Skeletal muscle satellite cell (primary cell): ENCODE measurements around the gene PLEKHA4.
"Not testable (repeated sequence)": the region's sequence is repeated elsewhere in the genome, so short reads cannot be mapped to it uniquely, and the experiment has no call there.

Experiments
- H3K27me3 ChIP-seq: 2 replicates; pipeline ENCODE4 v1.7.0; 2013; ENCODE audit warnings: low read length; ENCODE audit not compliant: control insufficient read depth, insufficient read depth
- H3K36me3 ChIP-seq: 2 replicates; pipeline ENCODE4 v1.7.0; 2013; ENCODE audit warnings: mild to moderate bottlenecking, control low read depth, low read length; ENCODE audit not compliant: insufficient read depth
- H3K4me1 ChIP-seq: 2 replicates; pipeline ENCODE4 v1.7.0; 2013; ENCODE audit warnings: low read length; ENCODE audit not compliant: control insufficient read depth, insufficient read depth
- H3K4me2 ChIP-seq: 2 replicates; pipeline ENCODE4 v1.7.0; 2013; ENCODE audit warnings: mild to moderate bottlenecking, low read length
- H3K4me3 ChIP-seq: 2 replicates; pipeline ENCODE4 v1.7.0; 2013; ENCODE audit warnings: low read length
- H3K9ac ChIP-seq: 2 replicates; pipeline ENCODE4 v1.7.0; 2013; ENCODE audit warnings: mild to moderate bottlenecking, low read depth, low read length, moderate library complexity
- H3K9me3 ChIP-seq: replicated peaks from 2 replicates; pipeline ENCODE4 v1.7.0; 2013; ENCODE audit warnings: mild to moderate bottlenecking, control low read depth, low read length

PLEKHA4 gene

DNA sequence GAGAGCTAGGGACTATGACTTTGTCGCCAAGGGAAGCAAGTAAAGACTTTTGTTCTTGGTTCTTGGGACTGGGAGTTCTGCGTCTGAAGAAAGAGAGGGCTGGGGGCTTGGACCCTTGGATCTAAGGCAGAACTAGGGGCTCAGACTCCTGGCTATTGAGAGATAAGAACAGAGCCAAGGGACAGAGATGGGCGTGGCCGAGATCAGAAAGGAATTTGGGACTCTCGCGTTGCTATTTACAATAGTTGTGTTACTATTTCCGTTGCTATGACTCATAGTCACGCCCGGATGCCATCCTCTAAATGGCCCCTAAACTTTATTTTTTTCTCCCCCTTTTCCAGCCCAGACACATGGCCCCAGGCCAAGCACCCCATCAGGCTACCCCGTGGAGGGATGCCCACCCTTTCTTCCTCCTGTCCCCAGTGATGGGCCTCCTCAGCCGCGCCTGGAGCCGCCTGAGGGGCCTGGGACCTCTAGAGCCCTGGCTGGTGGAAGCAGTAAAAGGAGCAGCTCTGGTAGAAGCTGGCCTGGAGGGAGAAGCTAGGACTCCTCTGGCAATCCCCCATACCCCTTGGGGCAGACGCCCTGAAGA, 4.6 kb upstream of the PLEKHA4 start:
- no peaks in the 10 kb centered on the region for H3K27me3 ChIP-seq
- H3K4me3 ChIP-seq, result peak overlapping the region; percentile 91
- peaks cover 22% of the 10 kb centered on the region for H3K4me1 ChIP-seq
- peak overlapping the region; percentile 84 for H3K4me2 ChIP-seq
- peak overlapping the region; percentile 99 for H3K9ac ChIP-seq
- peaks cover 47% of the 10 kb centered on the region for H3K36me3 ChIP-seq
- H3K9me3 ChIP-seq, result no peaks in the 10 kb centered on the region

DNA sequence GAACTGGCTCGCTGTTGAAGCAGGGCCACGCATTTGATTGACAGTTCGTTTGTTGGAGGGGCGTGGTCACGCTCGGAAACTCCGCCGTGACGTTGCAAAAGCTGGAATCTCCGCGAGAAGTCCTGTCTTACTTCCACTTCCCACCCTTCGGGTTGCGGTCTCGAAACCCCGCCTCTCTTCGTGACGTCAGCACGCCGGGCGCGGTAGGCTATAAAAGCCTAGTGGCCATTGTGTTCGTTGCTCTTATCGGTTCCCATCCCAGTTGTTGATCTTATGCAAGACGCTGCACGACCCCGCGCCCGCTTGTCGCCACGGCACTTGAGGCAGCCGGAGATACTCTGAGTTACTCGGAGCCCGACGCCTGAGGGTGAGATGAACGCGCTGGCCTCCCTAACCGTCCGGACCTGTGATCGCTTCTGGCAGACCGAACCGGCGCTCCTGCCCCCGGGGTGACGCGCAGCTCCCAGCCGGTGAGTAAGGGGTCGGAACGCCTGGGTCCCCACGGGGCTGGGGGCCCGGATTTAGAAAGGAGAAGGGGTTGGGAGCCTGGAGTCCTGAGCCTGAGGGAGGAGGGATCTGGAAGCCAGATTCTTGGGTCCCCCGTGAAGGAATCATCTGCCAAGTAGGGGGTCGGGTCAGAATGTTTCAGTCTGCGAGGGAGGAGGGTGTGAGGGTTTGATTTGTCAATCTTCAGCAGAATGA, 3.9 kb upstream of the PLEKHA4 start, which contains the start of gene PPP1R15A:
Gene PPP1R15A, plus strand, starts transcription at position 240 of the 702 bp plus-strand sequence. CDS start 813 bp downstream, outside the sequence.
- Histone ChIP-seq H3K4me3 (peak within 1 kb of the TSS; percentile 91), H3K4me1 (peaks cover 28% of the 10 kb centered on the region), H3K4me2 (peak within 1 kb of the TSS; percentile 84), H3K27me3 (no peaks in the 10 kb centered on the region), H3K36me3 (peaks cover 41% of the 10 kb centered on the region), H3K9ac (peak within 1 kb of the TSS; percentile 99), H3K9me3 (no peaks in the 10 kb centered on the region)

DNA sequence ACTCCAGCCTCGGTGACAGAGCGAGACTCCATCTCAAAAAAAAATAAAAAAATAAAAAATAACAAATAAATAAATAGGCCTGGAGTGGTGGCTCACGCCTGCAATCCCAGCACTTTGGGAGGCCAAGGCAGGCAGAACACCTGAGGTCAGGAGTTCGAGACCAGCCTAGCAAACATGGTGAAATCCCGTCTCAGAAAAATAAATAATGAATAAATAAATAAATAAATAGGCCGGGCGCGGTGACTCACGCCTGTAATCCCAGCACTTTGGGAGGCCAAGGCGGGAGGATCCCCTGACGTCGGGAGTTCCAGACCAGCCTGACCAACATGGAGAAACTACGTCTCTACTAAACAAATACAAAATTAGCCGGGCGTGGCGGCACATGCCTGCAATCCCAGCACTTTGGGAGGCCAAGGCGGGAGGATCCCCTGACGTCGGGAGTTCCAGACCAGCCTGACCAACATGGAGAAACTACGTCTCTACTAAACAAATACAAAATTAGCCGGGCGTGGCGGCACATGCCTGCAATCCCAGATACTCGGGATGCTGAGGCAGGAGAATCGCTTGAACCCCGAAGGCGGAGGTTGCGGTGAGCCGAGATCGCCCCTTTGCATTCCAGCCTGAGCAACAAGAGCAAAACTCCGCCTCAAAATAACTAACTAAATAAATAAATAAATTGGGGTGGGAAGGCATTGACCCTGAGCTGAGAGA, 3.2 kb upstream of the PLEKHA4 start:
- not testable (repeated sequence) for H3K9ac ChIP-seq, H3K27me3 ChIP-seq, H3K4me3 ChIP-seq, H3K9me3 ChIP-seq
- peak overlapping the region; percentile 51 for H3K4me2 ChIP-seq
- peaks cover 33% of the 10 kb centered on the region for H3K4me1 ChIP-seq
- peaks cover 39% of the 10 kb centered on the region for H3K36me3 ChIP-seq

DNA sequence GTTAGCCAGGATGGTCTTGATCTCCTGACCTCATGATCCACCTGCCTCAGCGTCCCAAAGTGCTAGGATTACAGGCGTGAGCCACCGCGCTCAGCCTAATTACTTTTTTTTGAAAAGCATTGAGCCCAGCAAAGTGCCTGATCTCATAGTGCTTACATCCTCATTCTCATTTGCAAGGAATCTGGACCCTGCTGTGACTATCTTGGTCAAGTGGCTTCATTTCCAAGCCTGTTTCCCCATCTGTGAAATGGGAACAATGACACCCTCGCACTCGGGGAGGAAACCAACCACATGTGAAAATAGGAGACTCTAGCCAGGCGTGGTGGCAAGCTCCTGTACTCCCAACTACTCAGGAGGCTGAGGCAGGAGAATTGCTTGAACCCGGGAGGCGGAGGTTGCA, 1.6 kb upstream of the PLEKHA4 start:
- no peaks in the 10 kb centered on the region for H3K9me3 ChIP-seq
- no peak overlapping the region for H3K4me3 ChIP-seq
- H3K4me1 ChIP-seq, result peaks cover 26% of the 10 kb centered on the region
- H3K36me3 ChIP-seq, result peaks cover 25% of the 10 kb centered on the region
- no peaks in the 10 kb centered on the region for H3K27me3 ChIP-seq
- H3K4me2 ChIP-seq, result no peak overlapping the region
- no peak overlapping the region for H3K9ac ChIP-seq

DNA sequence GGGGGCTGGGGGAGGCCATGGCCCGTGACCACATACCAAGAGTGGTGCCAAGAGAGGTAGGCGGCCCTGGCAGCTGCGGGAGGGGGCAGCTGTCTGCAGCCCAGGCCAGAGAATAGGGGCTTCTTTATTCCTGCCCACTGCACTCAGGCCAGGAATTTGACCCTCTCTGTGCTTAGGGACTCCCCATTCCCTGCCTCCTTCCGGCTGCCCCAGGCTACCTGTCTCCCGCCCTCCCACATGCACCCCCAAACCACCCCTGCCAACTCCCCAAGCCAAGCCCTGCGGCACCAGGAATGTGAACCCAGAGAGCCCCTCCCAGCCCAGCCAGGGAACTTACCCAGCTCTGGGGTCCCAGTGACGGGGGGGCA, 687 bp downstream of the PLEKHA4 start:
- Histone ChIP-seq H3K27me3 (no peaks in the 10 kb centered on the region), H3K4me2 (peak overlapping the region; percentile 97), H3K4me3 (peak overlapping the region; percentile 77), H3K4me1 (peaks cover 26% of the 10 kb centered on the region), H3K9ac (peak overlapping the region; percentile 83), H3K36me3 (peaks cover 14% of the 10 kb centered on the region), H3K9me3 (no peaks in the 10 kb centered on the region)

GRCh38 chr19:48867123-48867745, 1.2 kb downstream of the PLEKHA4 start:
- Histone ChIP-seq H3K9ac (peak overlapping the region; percentile 83), H3K4me3 (peak overlapping the region; percentile 77), H3K4me1 (peaks cover 26% of the 10 kb centered on the region), H3K4me2 (peak overlapping the region; percentile 97), H3K36me3 (peaks cover 10% of the 10 kb centered on the region), H3K9me3 (no peaks in the 10 kb centered on the region), H3K27me3 (no peaks in the 10 kb centered on the region)

GRCh38 chr19:48866692-48867091, 1.7 kb downstream of the PLEKHA4 start:
- peak overlapping the region; percentile 77 for H3K4me3 ChIP-seq
- H3K9ac ChIP-seq, result peak overlapping the region; percentile 83
- H3K27me3 ChIP-seq, result no peaks in the 10 kb centered on the region
- peaks cover 26% of the 10 kb centered on the region for H3K4me1 ChIP-seq
- H3K36me3 ChIP-seq, result peaks cover 10% of the 10 kb centered on the region
- no peaks in the 10 kb centered on the region for H3K9me3 ChIP-seq
- H3K4me2 ChIP-seq, result peak overlapping the region; percentile 97

GRCh38 chr19:48862827-48863226, 5.6 kb downstream of the PLEKHA4 start:
- H3K9me3 ChIP-seq, result no peaks in the 10 kb centered on the region
- H3K4me3 ChIP-seq, result no peak overlapping the region
- no peak overlapping the region for H3K4me2 ChIP-seq
- peaks cover 30% of the 10 kb centered on the region for H3K36me3 ChIP-seq
- H3K27me3 ChIP-seq, result no peaks in the 10 kb centered on the region
- peaks cover 15% of the 10 kb centered on the region for H3K4me1 ChIP-seq
- no peak overlapping the region for H3K9ac ChIP-seq

GRCh38 chr19:48861313-48861712, 7.1 kb downstream of the PLEKHA4 start:
- no peak overlapping the region for H3K4me3 ChIP-seq
- no peaks in the 10 kb centered on the region for H3K27me3 ChIP-seq
- H3K9ac ChIP-seq, result no peak overlapping the region
- H3K36me3 ChIP-seq, result peaks cover 33% of the 10 kb centered on the region
- H3K9me3 ChIP-seq, result no peaks in the 10 kb centered on the region
- no peak overlapping the region for H3K4me2 ChIP-seq
- H3K4me1 ChIP-seq, result peaks cover 6% of the 10 kb centered on the region

GRCh38 chr19:48859711-48860572, 8.5 kb downstream of the PLEKHA4 start:
- Histone ChIP-seq H3K4me3 (no peak overlapping the region), H3K4me2 (no peak overlapping the region), H3K36me3 (peaks cover 33% of the 10 kb centered on the region), H3K9me3 (no peaks in the 10 kb centered on the region), H3K4me1 (peaks cover 6% of the 10 kb centered on the region), H3K27me3 (no peaks in the 10 kb centered on the region), H3K9ac (no peak overlapping the region)
